Suprapubic skin (tissue), 4 donors: ENCODE results near the gene ADORA2A. TPM values are rescaled to one million over a fixed set of nuclear protein-coding genes. Genes with fewer than 3 reads are reported as not detected.

Source experiments
- DNase-seq, 2 donors: peaks; one replicate each; pipeline ENCODE4 v3.0.0-alpha.2; 2019; ENCODE audit warnings: low spot score in 2 of 2
- H3K27ac ChIP-seq: fragments of 200-600 bp; sonication (generic); one replicate; pipeline ENCODE4 v1.5.1; 2019
- H3K27me3 ChIP-seq: fragments of 200-600 bp; sonication (generic); one replicate; pipeline ENCODE4 v1.5.1; 2019
- H3K36me3 ChIP-seq: fragments of 200-600 bp; sonication (generic); one replicate; pipeline ENCODE4 v1.5.1; 2019
- H3K4me1 ChIP-seq: fragments of 200-600 bp; sonication (generic); one replicate; pipeline ENCODE4 v1.5.1; 2019
- H3K4me3 ChIP-seq: fragments of 200-600 bp; sonication (generic); one replicate; pipeline ENCODE4 v1.5.1; 2019; ENCODE audit warnings: mild to moderate bottlenecking
- H3K9me3 ChIP-seq: fragments of 200-600 bp; sonication (generic); one replicate; pipeline ENCODE4 v1.5.1; 2019
- EP300 ChIP-seq: sonication (generic); formaldehyde crosslinking; IDR thresholded peaks from one replicate; pipeline ENCODE4 v1.6.1; 2017; ENCODE audit warnings: antibody characterized with exemption
- POLR2A ChIP-seq, 2 donors: fragments of 450-650 bp; IDR thresholded peaks; one replicate each; pipeline ENCODE4 v1.6.1; 2017; ENCODE audit warnings: antibody characterized with exemption in 2 of 2, mild to moderate bottlenecking in 2 of 2, moderate library complexity in 2 of 2
- POLR2AphosphoS5 ChIP-seq, 3 donors: sonication (generic); formaldehyde crosslinking; IDR thresholded peaks; one replicate each; pipeline ENCODE4 v1.6.1; 2017; ENCODE audit warnings: antibody characterized with exemption in 3 of 3
- WGBS: methylation state at CpG from one replicate; pipeline ENCODE4 v1.1.5; 2018; 5-methylcytosine and 5-hydroxymethylcytosine counted together
- total RNA-seq, 4 donors: library from RNA; depleted of rRNA; stranded (reverse); fragments of >200 nt; gene quantifications; one replicate each; pipeline ENCODE4 v1.1.0, GENCODE V29; 2016
- TF ChIP-seq, protein P1 (sequence below), 2 donors: fragments of 200-600 bp in 1 of 2; fragments of 450-650 bp in 1 of 2; sonication (generic) in 1 of 2; IDR thresholded peaks; one replicate each; pipeline ENCODE4 v1.5.1; 2016 to 2019; ENCODE audit warnings: antibody characterized with exemption in 2 of 2, mild to moderate bottlenecking in 1 of 2, moderate library complexity in 1 of 2

The ADORA2A gene
- total RNA-seq, 4 donors from 2014 or later = 2.2 to 5.1 (median 3.4) TPM

DNA sequence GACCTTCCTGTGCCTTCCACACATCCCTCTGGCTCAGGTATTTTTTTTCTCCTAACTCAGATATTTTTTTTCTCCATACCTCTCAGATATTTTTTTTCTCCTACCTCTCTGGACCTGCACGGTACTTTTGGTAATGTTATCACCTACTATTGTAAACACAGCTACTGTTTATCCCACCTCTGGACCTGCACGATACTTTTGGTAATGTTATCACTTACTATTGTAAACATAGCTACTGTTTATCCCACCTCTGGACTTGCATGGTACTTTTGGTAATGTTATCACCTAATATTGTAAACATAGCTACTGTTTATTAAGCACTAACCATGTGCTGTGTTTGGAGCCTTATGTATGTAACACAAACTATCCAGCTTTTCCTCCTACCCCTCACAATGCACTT, 55.6 kb downstream of the ADORA2A start:
- Histone ChIP-seq H3K4me1 (peaks cover 9% of the 10 kb centered on the region), H3K27ac (no peak overlapping the region), H3K27me3 (no peaks in the 10 kb centered on the region), H3K36me3 (no peaks in the 10 kb centered on the region), H3K4me3 (no peak overlapping the region), H3K9me3 (no peaks in the 10 kb centered on the region)
- TF ChIP-seq EP300 (no peak), POLR2A (IDR thresholded peaks at IDR 0.05) (no peak), POLR2AphosphoS5 (IDR thresholded peaks at IDR 0.05) (no peak)
- TF ChIP-seq, protein P1, sequence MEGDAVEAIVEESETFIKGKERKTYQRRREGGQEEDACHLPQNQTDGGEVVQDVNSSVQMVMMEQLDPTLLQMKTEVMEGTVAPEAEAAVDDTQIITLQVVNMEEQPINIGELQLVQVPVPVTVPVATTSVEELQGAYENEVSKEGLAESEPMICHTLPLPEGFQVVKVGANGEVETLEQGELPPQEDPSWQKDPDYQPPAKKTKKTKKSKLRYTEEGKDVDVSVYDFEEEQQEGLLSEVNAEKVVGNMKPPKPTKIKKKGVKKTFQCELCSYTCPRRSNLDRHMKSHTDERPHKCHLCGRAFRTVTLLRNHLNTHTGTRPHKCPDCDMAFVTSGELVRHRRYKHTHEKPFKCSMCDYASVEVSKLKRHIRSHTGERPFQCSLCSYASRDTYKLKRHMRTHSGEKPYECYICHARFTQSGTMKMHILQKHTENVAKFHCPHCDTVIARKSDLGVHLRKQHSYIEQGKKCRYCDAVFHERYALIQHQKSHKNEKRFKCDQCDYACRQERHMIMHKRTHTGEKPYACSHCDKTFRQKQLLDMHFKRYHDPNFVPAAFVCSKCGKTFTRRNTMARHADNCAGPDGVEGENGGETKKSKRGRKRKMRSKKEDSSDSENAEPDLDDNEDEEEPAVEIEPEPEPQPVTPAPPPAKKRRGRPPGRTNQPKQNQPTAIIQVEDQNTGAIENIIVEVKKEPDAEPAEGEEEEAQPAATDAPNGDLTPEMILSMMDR (IDR thresholded peaks at IDR 0.05) = no peak
- no peak for DNase-seq
- 76% methylated on average over 2 of the region's 2 CpGs for WGBS

DNA sequence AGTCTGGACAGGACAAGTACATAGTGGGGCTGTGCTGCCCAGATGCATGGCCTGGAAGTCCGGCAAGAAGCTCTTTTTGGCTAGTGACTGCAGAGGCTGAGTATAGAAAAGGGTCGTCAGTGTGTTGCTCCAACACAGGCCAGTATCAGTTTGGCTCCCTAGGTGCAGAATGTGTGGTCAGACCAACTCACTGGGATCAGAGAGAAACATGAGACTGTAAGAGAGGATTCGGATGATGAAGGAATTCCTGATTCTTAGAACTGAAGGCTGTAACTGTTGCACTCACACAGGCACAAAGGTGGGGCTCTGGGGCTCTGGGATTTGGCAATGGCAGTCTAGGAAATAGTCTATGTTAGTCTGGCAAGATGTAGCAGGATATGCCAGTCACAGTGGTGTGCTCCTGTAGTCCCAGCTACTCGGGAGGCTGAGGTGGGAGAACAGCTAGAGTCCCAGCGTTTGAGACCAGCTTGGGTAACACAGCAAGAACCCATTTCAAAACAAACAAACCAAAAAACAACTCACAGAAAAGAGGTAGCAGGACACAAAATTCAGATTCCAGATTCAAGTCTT, 56.7 kb downstream of the ADORA2A start:
- DNase-seq = no peak
- 80% methylated on average over 5 of the region's 5 CpGs for WGBS
- Histone ChIP-seq H3K4me3 (no peak overlapping the region), H3K27me3 (no peaks in the 10 kb centered on the region), H3K4me1 (peaks cover 9% of the 10 kb centered on the region), H3K27ac (no peak overlapping the region), H3K36me3 (no peaks in the 10 kb centered on the region), H3K9me3 (no peaks in the 10 kb centered on the region)
- TF ChIP-seq POLR2AphosphoS5 (IDR thresholded peaks at IDR 0.05) = no peak
- no peak for TF ChIP-seq POLR2A (IDR thresholded peaks at IDR 0.05)
- no peak for TF ChIP-seq EP300
- TF ChIP-seq, protein P1 (IDR thresholded peaks at IDR 0.05) = no peak

DNA sequence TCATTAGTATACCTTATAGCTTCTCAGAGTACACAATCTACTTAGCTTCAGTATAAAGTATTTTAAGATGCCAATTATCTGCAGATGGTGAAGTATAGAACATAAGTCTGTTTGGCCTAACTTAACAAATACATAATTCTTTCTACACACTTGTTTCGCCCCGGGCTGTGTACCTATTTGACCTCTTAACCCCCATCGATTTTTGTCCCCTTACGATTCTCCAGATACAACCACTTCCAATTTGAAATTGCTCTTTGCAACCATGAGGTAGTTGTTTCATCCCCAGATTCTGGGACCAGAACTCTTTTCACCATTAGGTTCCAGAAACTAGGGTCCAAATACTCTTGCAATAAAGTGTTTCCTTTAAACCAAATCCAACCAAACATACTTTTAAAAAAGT, 57.8 kb downstream of the ADORA2A start:
- H3K9me3 ChIP-seq = no peaks in the 10 kb centered on the region
- H3K36me3 ChIP-seq = no peaks in the 10 kb centered on the region
- H3K4me1 ChIP-seq = peaks cover 9% of the 10 kb centered on the region
- TF ChIP-seq, protein P1 (IDR thresholded peaks at IDR 0.05) = no peak
- TF ChIP-seq POLR2AphosphoS5 (IDR thresholded peaks at IDR 0.05) (no peak), POLR2A (IDR thresholded peaks at IDR 0.05) (no peak), EP300 (no peak)
- H3K27me3 ChIP-seq = no peaks in the 10 kb centered on the region
- DNase-seq = no peak
- no peak overlapping the region for H3K27ac ChIP-seq
- no peak overlapping the region for H3K4me3 ChIP-seq
- WGBS = 86% methylated on average over 4 of the region's 4 CpGs

DNA sequence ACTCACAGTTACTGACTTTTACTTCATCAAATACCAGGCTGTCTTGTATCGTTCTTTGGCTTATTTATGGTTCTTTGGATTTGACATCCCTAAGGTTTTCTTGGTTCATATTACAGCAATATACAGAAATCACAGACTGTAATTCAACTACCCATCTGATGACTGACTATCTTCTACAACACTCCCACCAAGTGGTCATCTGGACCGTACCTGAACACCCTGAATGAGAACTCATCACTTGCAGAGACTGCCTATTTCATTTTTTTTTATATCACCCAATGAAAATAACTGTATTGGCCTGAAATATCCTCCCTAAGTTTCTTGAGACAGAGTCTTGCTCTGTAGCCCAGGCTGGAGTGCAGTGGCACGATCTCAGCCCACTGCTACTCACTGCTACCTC, 58.2 kb downstream of the ADORA2A start:
- 64% methylated on average over 3 of the region's 3 CpGs for WGBS
- no peak for DNase-seq
- TF ChIP-seq EP300 (no peak), POLR2A (IDR thresholded peaks at IDR 0.05) (no peak), POLR2AphosphoS5 (IDR thresholded peaks at IDR 0.05) (no peak)
- TF ChIP-seq, protein P1 (IDR thresholded peaks at IDR 0.05) = no peak
- H3K36me3 ChIP-seq = no peaks in the 10 kb centered on the region
- H3K9me3 ChIP-seq = no peaks in the 10 kb centered on the region
- no peak overlapping the region for H3K27ac ChIP-seq
- no peak overlapping the region for H3K4me3 ChIP-seq
- no peaks in the 10 kb centered on the region for H3K27me3 ChIP-seq
- peaks cover 9% of the 10 kb centered on the region for H3K4me1 ChIP-seq

DNA sequence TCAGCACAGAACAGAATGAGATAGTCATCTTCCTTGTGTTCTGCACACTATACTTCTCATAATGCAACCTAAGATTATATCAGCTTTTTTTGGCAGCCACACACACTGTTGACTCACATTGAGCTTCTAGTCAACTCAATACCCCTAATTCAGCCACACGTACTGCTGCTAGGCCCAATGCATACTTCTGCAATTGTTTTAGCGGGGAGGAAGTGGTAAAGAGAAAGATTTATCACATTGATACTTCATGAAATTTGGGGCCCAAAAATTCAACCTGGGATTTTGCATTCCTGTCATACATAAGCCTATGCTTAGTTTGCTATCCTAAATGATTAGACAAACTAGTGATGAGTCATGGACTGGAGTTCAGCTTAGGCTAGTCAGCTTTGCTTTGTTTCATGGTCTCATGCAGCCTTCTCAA, 59.1 kb downstream of the ADORA2A start:
- H3K9me3 ChIP-seq = no peaks in the 10 kb centered on the region
- no peak overlapping the region for H3K27ac ChIP-seq
- WGBS = 80% methylated on average over 2 of the region's 2 CpGs
- no peak for DNase-seq
- H3K27me3 ChIP-seq = no peaks in the 10 kb centered on the region
- H3K4me1 ChIP-seq = peaks cover 9% of the 10 kb centered on the region
- TF ChIP-seq EP300 (no peak), POLR2A (IDR thresholded peaks at IDR 0.05) (no peak), POLR2AphosphoS5 (IDR thresholded peaks at IDR 0.05) (no peak)
- TF ChIP-seq, protein P1 (IDR thresholded peaks at IDR 0.05) = no peak
- no peak overlapping the region for H3K4me3 ChIP-seq
- no peaks in the 10 kb centered on the region for H3K36me3 ChIP-seq
